Psoas muscle (tissue), 8 donors: ENCODE data around the gene IFITM10. TPM values are rescaled to one million over a fixed set of nuclear protein-coding genes. Genes with fewer than 3 reads are reported as not detected.

Experiments
- ATAC-seq, 4 donors: fragments of 200-7000 bp; cut with Tn5 transposase; one replicate each; pipeline ENCODE4 v1.9.1; 2020; ENCODE audit warnings: moderate library complexity in 3 of 4, mild to moderate bottlenecking in 2 of 4
- DNase-seq, 2 donors: peaks; one replicate each; pipeline ENCODE4 v3.0.0-alpha.2; 2020
- H3K27ac ChIP-seq: fragments of 200-600 bp; one replicate; pipeline ENCODE4 v1.8.0; 2022
- H3K27me3 ChIP-seq, 3 donors: fragments of 200-600 bp in 1 of 3; one replicate each; pipeline versions ENCODE4 v1.6.1 to v1.8.0; 2013 to 2022; ENCODE audit warnings: low read length in 2 of 3, mild to moderate bottlenecking in 2 of 3, moderate library complexity in 1 of 3; ENCODE audit not compliant: insufficient read depth in 3 of 3
- H3K36me3 ChIP-seq, 2 donors: fragments of 200-600 bp in 1 of 2; one replicate each; pipeline versions ENCODE4 v1.6.1 to v1.8.0; 2013 to 2022; ENCODE audit warnings: low read depth in 1 of 2, mild to moderate bottlenecking in 1 of 2, moderate library complexity in 1 of 2; ENCODE audit not compliant: insufficient read depth in 1 of 2
- H3K4me1 ChIP-seq: fragments of 200-600 bp; one replicate; pipeline ENCODE4 v1.8.0; 2022
- H3K4me3 ChIP-seq: fragments of 200-600 bp; one replicate; pipeline ENCODE4 v1.8.0; 2022; ENCODE audit warnings: mild to moderate bottlenecking
- H3K9me3 ChIP-seq: fragments of 200-600 bp; one replicate; pipeline ENCODE4 v1.8.0; 2022
- WGBS, 3 donors: extraction: QIAGEN DNeasy Blood & Tissue Kit; methylation state at CpG; one replicate each; pipeline versions ENCODE4 v1.1.6 to v1.1.7; 2013; 5-methylcytosine and 5-hydroxymethylcytosine counted together
- intact Hi-C, 2 donors: fragments of 100-400 bp; cut with DNase I; formaldehyde crosslinking; loops; one replicate each; pipeline versions ENCODE4 v1.11.0 to v1.14.2; 2022
- polyA plus RNA-seq, 3 donors: library from polyadenylated mRNA; stranded (reverse); fragments of 200-250 nt; gene quantifications; one replicate each; pipeline ENCODE4 v1.2.3, GENCODE V29; 2013
- total RNA-seq, 4 donors: library from RNA; stranded (reverse); fragmentation: NEBNext Ultra II Directional in 2 of 4; extraction: Animal tissue kit (Norgen Biotek cat#: 25700) in 2 of 4; gene quantifications; one replicate each; pipeline versions ENCODE4 v1.2.1 to v1.2.4, GENCODE V29; 2021 to 2023
- TF ChIP-seq, protein P1 (sequence below): fragments of 200-600 bp; IDR thresholded peaks from one replicate; pipeline ENCODE4 v1.8.0; 2022; ENCODE audit warnings: antibody characterized with exemption
- donor health status: healthy with polysubstance abuse.
- donor health status: DM: no; HTN: no; CAD: no; lungs with moderate emphysema.
- donor health status: Bipolar disorder and iron deficiency.
- donor health status: healthy.
- donor health status: DM: yes; HTN: yes; CAD: no.
- donor health status: DM: no; HTN: no; CAD: no.
- donor health status: DM: no; HTN: no; CAD: no.
- donor health status: DM: yes; HTN: yes; CAD: no.

The IFITM10 gene
- total and polyA plus RNA-seq, 7 donors, result 0.70 to 6.1 (median 1.6) TPM

DNA sequence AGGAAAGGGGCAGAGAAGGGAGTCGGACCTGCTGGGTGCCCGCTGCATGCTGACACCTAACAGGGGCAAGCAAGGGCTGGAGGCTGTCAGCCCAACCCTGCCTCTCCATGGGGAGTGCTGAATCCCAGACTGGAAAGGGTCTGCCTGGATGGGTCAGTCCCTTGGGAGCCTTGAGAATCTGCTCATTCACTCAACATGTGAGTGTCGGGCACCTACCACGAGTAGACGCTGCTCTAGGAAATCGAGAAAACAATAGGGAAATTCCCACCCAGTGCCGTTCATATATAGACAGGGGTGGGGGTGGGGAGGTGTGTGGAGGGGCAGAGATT lies 17.7 kb upstream of the IFITM10 start:
- intact Hi-C loops, result no loop called here
- ATAC-seq (no peak), DNase-seq (no peak)
- no peaks in the 10 kb centered on the region for H3K27me3 ChIP-seq
- H3K36me3 ChIP-seq, result no peaks in the 10 kb centered on the region
- 73 to 78% (median 75%) methylated on average over 7 of the region's 7 CpGs for WGBS, 3 donors
- no peak overlapping the region for H3K27ac ChIP-seq
- H3K9me3 ChIP-seq, result no peaks in the 10 kb centered on the region
- no peak overlapping the region for H3K4me3 ChIP-seq
- TF ChIP-seq, protein P1, sequence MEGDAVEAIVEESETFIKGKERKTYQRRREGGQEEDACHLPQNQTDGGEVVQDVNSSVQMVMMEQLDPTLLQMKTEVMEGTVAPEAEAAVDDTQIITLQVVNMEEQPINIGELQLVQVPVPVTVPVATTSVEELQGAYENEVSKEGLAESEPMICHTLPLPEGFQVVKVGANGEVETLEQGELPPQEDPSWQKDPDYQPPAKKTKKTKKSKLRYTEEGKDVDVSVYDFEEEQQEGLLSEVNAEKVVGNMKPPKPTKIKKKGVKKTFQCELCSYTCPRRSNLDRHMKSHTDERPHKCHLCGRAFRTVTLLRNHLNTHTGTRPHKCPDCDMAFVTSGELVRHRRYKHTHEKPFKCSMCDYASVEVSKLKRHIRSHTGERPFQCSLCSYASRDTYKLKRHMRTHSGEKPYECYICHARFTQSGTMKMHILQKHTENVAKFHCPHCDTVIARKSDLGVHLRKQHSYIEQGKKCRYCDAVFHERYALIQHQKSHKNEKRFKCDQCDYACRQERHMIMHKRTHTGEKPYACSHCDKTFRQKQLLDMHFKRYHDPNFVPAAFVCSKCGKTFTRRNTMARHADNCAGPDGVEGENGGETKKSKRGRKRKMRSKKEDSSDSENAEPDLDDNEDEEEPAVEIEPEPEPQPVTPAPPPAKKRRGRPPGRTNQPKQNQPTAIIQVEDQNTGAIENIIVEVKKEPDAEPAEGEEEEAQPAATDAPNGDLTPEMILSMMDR, result no peak
- H3K4me1 ChIP-seq, result peaks cover 6% of the 10 kb centered on the region

DNA sequence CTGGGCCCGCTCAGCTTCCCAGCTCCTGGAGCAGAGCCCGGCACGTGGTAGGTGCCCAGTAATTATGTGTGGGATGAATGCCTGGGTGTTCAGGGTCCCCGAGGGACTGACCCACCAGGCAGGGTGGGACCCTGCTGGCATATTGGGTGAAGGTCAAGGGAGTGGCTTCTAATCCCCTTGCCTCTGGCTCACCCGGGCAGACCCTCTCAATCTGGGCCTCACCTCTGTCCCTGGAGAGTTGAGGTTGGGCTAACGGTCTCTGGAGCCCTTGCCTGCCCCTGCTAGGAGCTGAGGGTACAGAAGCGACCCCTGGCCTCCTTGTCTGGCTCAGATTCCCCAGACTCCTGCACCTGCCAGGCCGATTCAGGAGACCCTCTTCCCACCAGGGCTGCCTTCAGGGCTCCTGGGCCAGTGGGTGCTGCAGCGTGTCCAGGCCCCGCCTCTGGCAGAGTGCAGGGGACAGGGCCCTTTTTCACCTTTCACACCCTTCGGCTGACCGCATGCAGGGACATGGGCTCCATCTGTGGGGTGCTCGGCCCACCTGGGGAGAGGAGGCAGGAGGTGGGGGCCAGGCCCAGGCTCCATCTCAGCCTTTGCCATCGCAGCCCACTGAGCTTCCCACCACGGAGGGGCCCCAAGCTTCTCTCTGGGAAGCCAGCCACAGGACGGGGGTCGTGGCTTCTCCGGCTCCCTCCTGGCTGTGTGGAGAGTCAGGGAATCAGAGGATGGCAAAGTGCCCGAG lies 17.2 kb upstream of the IFITM10 start:
- H3K36me3 ChIP-seq, result no peaks in the 10 kb centered on the region
- ATAC-seq (no peak), DNase-seq (peak in 1 of 2 donors; percentile 44)
- no peak overlapping the region for H3K27ac ChIP-seq
- intact Hi-C loops, result no loop called here
- no peak overlapping the region for H3K4me3 ChIP-seq
- no peaks in the 10 kb centered on the region for H3K9me3 ChIP-seq
- WGBS, 3 donors, result 83 to 92% (median 86%) methylated on average over 16 to 19 of the region's 19 CpGs
- no peaks in the 10 kb centered on the region for H3K27me3 ChIP-seq
- H3K4me1 ChIP-seq, result peaks cover 6% of the 10 kb centered on the region
- TF ChIP-seq, protein P1, result no peak

DNA sequence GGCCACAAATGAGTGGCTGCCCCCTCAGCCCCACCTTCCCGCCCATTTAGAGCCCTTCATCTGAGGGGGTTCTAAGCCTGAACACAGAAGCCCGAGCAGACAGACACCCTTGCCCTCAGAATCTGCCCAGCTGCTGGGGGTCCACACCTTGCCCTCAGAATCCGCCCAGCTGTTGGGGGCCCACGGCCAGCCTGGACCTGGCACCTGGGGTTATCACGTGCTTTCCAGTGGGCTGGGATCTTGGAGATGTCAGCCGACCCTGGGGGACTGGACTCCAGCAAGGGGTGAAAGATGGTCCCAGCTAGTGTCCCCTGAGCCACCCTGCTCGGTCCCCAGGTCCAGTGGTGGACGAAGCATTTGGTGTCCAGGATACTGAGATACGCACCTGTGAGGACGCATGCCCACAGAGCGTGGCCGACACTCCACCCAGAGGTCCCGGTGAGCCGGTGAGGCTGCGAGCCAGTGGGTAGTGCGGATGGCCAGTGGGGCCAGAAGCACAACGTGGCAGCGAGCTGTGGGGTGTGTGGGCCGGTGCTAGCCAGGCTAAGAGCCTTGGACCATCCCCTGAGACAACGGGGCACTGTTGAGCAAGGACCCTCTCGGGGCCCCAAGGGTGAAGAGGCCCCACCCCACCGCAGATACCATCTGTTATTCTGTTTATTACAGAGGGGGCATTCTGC lies 16.5 kb upstream of the IFITM10 start:
- Histone ChIP-seq H3K27me3 (no peaks in the 10 kb centered on the region), H3K4me1 (peaks cover 12% of the 10 kb centered on the region), H3K9me3 (no peaks in the 10 kb centered on the region), H3K27ac (no peak overlapping the region), H3K36me3 (no peaks in the 10 kb centered on the region), H3K4me3 (no peak overlapping the region)
- ATAC-seq, result no peak
- peak in 1 of 2 donors; percentile 39 for DNase-seq
- WGBS, 3 donors, result 89 to 93% (median 91%) methylated on average over 22 of the region's 22 CpGs
- TF ChIP-seq, protein P1, result no peak
- intact Hi-C loops, result no loop called here

DNA sequence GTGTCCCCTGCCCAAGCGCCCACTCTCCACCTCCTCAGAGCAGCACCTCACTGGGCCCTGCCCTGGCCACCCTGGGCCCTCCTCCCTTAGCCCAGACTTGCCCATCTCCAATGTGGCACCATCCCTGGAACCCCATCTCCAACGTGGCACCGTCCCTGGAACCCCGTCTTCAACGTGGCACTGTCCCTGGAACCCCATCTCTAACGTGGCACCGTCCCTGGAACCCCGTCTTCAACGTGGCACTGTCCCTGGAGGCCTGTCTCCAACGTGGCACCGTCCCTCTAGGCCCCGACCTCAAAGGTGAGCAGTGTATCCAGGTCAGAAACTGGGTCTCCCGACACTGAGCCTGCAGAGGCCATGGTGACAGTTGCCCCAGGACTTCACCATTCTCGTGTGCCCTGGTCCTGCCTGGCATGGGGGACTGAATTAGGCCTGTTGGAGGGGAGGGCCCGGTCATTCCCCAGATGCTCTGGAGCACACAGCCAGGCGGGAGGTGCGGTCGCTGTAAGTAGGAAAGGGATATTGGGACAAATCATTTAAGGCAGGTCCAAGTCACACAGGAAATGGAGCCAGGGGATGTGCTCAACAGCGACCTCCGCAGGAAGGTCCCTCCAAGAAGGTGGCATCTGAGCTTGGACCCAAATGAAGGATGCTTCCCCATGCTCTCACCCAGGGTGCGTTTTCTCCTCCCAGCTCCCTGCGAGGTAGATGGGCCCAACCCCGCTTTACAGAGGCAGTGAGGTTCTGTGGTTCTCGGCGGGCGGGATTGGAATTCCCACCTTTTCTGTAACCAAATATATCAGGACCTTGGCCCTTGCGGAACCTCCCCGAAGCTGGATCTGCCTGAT lies 15.7 kb upstream of the IFITM10 start:
- Histone ChIP-seq H3K36me3 (no peaks in the 10 kb centered on the region), H3K4me3 (no peak overlapping the region), H3K27ac (no peak overlapping the region), H3K27me3 (no peaks in the 10 kb centered on the region), H3K4me1 (peaks cover 20% of the 10 kb centered on the region), H3K9me3 (no peaks in the 10 kb centered on the region)
- intact Hi-C loops, result no loop called here
- TF ChIP-seq, protein P1, result no peak
- peak; percentile 12 to 42 for DNase-seq
- ATAC-seq, result no peak
- 84 to 86% (median 85%) methylated on average over 28 of the region's 28 CpGs for WGBS, 3 donors
